Posterior cingulate gyrus (tissue), 11 donors: ENCODE measurements around the gene CLDN9.
A peak's percentile ranks its signal among the peaks of the same experiment; 100 is the strongest.

Experiments
- DNase-seq, 10 donors: peaks; one replicate each; pipeline versions ENCODE4 v3.0.0 to v3.0.0-alpha.2; 2020 to 2021; ENCODE audit warnings: mixed read lengths in 3 of 10
- intact Hi-C: fragments of 100-400 bp; cut with DNase I; formaldehyde crosslinking; loops from one replicate; pipeline ENCODE4 v1.15.1; 2023

Gene CLDN9

DNA sequence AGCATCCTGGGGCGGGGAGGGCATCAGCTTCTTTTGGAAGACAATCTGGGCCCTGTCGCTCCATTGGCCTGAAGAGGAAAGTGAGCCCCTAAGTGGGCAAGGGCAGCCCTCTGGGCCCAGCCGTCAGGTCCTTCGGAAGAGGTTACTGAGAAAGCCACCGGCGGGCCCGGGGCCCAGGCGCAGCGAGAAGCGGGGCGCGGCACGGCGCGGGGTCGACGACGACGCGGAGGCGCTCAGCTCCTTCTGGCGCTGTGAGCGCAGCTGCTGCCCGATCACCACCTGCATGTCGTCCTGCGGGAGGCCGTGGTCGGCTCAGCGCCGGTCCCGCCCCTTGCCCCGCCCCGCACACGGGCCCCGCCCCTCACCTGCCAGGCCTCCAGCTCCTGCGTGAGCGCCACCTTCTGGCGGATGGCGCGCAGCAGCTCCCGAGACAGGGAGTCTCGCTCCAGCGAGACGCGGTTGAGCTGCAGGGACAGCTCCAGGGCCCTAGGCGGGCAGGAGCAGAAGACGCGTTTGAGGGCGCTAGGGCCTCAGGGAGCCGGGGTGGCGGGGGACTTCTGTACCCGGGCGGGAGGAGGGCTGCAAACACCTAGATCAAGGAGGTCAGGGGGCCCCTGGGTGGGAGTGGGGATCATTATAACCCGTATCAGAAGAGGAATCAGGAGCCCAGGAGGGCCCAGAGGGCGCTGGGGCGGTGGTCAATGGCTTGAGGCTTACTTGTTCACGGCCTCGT lies 15.4 kb downstream of the CLDN9 start:
- DNase-seq = peak; percentile 51 to 97 (median 85)
- intact Hi-C loops = no loop called here

DNA sequence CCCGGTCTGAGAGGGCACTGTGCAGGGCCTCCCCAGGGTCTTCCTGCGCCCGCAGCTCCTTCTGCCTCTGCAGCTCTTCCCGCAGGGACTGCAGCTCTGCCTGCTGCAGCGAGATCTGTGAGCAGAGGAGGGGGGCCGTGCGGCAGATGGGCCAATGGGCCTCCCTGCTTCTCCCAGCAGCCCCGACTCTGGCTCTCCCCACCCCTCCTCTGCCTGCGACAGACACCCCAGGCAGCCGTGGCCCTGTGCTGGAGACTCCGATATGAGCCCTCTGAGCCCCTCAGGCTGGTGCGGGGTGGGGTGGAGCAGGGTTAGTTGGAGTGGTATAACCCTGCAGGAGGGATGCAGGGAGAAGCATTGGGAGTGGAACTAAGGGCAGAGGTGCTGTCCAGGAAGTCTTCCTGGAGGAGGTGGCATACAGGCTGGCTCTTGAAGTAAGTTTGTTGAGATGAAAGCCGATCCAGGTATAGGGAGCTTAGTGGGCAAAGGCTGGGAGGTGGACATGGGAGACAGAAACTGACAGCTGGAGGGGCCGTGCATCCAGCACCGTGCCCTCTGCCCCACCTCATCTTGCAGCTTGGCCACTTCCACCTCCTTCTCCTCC lies 16.1 kb downstream of the CLDN9 start:
- peak in 3 of 10 donors; percentile 3 to 88 (median 52) for DNase-seq
- intact Hi-C loops = no loop called here

DNA sequence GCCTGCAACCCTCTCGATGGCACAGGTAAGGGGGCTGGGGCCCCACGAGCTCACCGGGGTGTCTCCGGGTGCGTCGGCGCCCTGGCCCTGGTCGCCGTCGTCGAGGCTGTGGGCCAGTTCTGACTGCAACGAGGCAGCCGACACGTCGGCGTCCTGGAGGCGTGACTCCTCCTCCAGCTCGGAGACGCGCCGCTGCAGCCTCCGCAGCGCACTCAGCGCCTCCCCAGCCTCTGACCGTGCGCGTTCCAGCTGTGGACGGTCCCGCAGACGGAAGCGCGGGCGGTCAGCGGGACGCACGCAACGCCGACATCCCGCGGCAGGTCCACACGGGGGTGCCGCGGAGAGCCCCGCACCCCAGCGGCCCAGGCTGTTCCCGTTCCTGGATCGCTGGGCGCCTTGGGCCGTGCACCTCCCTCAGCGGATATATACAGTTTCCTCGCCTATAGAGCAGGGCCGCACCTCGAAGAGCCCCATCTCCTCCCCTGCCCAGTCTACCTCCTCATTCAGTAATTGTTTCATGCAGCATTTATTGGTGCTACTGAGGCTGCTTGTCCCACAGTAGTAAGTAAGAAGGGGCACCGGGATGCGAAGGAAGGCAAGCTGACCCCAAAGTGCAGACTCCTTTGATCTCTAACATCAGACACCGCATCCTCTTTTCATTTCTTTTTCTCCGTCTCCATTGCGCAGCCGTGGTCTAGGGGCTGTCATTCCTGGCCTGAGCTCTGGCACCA lies 16.9 kb downstream of the CLDN9 start:
- DNase-seq = peak in 1 of 10 donors; percentile 90
- intact Hi-C loops = no loop called here

DNA sequence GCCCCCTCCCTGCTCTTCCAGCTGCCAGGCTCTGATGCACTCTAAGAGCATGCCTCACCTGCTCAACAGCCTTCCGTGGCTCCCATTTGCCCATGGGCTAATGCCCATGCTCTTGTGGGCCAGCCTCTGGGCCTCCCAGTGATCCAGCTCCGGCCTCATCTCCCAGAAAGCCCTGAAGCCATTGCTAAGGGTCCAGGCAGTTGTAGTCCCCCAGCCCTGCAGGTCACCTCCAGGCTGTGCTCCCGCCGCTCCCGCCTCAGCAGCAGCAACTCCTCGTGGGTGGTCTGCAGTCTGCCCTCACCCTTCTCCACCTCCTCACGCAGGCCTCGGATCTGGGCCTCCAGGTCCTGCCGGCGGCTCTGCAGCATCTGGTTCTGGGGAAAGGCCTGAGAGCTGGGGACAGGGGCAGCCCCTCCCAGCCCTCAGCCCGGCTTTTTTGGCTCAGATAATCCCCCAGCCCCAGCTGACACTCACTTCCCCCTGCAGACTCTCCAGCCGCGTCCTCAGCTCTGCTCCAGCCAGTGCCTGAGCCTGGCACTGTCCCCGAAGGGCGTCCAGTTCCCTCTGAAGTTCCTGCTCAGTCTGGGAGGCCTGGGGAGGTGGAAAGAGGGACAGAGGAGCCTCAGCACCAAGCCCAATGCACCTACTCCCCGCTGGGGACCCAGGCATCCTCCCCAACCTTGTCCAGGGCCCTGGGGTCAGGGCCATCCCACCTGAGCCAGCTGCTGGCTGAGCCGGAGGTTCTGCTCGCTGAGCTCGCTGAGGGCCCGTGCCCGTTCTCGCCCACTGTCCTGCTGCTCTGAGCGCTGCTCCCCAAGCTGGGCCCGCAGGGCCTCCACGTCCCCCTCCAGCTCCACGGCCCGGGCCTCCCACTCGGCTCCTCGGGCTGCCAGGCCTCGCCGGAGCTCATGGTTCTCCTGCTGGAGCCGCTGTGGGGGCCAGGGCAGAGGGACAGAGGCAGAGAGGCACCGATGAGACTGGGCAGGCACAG lies 17.8 kb downstream of the CLDN9 start:
- DNase-seq = no peak
- intact Hi-C loops = no loop called here

DNA sequence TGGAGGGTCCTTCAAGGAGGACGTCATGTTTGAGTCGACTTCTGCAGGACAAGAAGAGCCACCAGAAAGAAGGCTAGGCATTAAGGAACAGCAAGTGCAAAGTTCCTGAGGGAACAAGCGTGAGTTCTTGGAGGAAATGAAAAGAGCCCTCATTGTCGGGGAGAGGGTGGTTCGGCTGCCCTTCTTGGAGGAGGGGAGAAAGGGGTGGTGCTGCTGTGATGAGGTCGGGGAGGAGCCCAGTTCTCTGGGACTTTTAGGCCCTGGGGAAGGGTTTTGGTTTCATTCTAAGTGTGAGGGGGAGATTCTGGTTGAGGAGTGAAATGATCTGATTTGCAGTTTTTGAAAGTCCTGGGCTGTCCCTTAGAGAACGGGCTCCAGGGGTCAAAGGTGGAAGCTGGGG lies 19.9 kb downstream of the CLDN9 start:
- no peak for DNase-seq
- intact Hi-C loops = no loop called here

DNA sequence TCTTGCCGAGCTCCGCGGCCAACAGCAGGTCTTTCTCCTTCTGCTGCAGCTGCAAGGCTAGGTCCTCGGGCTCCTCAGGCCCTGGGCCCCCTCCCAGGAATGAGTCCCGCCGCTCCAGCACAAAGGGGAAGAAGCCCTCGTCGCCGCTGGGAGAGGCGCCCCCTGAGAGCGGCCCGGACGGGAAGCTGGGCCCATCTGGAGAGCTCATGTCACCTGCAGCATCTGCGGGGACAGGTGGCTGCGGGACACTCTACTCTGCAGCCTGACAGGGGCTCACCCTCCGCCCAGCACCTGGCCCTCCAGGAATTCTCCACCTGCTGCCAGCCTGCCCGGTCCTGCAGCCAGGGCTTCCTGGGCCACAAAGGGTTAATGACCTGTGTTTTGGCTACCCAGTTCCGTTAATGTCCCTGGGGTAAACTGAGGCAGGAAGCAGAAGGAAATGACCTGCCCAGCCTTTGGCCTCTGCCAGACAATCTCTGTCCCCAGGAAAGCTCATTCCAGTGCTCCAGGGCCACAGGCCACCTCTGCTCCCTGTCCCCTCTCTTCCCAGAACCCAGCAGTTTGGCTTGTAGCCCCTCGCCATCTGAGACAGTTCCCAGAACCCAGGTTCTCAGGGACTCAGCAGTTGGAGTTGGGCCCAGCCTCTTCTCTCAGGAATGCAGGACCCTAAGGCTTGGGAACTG lies 22.7 kb downstream of the CLDN9 start:
- intact Hi-C loops = no loop called here
- DNase-seq = no peak

DNA sequence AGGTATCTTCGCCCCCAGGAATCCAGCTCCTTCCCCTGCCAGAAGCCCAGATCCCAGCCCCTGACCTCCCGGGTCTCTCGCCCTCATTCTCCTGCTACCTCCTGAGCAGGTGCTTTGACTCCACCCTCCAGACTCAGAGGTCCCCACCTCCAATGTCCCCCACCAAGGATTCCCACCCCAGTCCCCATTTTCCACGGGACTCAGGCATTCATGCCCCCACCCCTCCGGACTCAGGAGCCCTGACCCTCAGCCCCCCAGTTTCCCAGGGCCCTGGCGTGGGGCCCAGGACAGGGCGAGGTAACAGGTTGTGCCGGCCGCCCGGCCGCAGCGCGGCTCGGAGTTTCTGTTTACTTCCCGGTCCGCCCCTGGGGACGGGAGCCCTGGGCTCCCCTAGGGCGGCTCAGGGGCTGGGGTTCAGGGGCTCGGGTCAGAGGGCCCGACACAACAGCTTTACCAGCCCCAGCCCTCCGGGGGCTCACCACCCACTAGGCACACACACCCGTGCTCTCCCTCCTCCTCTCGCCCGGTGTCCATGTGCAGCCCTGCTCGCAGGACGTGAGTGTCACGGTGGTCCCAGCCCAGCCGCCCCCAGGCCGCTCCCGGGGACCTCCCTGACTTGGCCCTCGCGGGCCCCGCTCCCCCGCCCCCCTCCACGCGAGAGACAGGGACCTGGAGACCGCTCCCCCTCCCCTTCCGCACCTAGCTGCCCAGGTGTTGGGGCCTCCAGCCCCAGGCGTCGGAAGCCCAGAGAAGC lies 23.4 kb downstream of the CLDN9 start:
- no peak for DNase-seq
- intact Hi-C loops = no loop called here

DNA sequence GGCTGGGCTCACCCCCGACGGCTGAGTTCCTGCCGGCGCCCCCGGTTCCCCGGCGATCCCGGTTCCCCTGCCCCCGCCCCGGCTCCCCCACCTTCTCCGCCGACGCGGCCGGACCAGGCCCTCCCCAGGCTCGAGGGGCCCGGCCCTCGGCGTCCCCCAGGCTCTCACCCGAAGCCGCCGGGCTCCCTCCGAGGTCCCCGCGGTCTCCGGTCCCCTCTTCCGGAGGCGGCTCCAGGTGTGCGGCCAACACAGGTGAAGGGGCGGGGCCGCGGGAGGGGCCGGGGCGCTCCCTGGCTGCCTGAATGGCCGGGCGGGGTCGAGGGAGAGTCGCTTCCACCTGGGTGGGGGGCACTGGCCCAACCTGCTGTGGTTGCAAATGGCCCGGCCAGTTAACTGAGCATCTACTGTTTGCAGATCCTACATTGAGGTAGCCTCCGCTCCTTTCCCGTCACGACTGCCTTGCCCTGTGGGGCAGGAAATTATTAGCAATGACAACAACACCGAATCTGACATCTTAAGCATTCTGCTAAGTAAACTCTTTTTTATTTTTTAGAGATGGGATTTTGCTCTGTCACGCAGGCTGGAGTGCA lies 24.1 kb downstream of the CLDN9 start, which contains the start of gene BICDL2:
Gene BICDL2, minus strand, starts transcription at position 219 of the 590 bp plus-strand sequence. CDS start 1,448 bp downstream, outside the sequence.
- no peak for DNase-seq
- intact Hi-C loops = no loop called here

DNA sequence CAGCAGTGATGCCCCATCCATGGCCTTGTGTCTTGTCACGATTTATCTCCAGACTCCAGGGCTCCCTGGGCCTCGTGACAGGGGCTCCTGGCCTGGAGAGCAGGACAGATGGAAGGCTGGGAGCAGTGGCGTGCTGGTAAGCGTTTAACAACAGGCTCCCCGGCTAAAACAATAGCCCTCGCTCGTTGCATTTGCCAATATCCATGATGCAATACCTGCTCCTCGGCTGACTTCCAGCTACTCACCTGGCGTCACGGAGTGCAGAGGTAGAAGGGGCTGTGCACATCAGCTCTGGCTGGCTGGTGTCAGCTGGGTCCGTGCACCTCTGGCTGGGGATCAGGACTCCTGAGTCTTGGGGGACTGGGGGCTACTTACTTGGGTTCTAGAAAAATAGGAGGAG lies 25.5 kb downstream of the CLDN9 start:
- DNase-seq = no peak
- intact Hi-C loops = no loop called here

DNA sequence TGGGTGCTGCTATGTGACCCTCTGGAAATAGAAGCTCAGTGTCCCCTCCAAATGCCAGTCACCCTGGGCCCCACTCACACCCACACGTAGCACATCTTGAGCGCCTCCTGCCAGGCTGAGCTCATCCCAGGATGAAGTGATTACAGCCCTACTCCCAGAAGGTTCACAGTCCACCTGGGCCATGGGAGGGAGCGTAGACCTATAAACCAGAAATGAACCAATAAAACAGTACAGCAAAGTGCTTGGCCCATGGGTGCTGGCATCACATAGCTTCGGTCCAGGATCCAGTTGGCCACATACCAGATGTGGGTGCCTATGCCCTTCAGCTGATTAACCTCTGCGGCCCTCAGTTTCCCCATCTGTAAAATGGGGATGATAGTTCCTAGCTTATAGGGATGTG lies 26.2 kb downstream of the CLDN9 start:
- intact Hi-C loops = no loop called here
- DNase-seq = no peak

DNA sequence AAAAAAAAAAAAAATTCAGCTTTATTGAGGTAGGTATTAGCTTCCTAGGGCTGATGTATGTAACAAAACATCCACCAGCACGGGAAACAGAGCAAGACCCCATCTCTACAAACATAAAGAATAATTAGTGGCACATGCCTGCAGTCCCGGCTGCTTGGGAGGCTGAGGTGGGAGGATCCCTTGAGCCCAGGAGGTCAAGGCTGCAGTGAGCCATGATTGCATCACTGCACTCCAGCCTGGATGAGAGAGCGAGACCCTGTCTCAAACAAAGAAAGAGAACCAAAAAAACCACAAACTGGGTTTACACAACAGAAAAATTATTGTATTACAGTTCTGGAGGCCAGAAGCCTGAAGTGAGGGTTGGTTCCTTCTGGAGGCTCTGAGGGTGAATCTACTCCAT lies 29.7 kb downstream of the CLDN9 start:
- no peak for DNase-seq
- intact Hi-C loops = no loop called here

DNA sequence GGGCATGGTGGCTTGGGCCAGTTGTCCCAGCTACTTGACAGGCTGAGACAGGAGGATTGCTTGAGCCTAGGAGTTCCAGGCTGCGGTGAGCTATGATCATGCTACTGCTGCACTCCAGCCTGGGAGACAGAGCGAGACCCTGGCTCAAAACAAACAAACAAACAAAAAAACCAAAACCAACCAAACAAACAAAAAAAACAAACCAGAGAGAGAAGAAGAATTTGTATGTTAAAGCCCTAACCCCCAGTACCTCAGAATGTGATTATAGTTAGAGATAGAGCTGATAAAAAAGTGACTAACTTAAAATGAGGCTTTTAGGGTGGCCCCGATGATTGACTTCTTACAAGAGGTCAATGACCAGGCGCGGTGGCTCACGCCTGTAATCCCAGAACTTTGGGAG lies 32.0 kb downstream of the CLDN9 start:
- DNase-seq = no peak
- intact Hi-C loops = no loop called here

DNA sequence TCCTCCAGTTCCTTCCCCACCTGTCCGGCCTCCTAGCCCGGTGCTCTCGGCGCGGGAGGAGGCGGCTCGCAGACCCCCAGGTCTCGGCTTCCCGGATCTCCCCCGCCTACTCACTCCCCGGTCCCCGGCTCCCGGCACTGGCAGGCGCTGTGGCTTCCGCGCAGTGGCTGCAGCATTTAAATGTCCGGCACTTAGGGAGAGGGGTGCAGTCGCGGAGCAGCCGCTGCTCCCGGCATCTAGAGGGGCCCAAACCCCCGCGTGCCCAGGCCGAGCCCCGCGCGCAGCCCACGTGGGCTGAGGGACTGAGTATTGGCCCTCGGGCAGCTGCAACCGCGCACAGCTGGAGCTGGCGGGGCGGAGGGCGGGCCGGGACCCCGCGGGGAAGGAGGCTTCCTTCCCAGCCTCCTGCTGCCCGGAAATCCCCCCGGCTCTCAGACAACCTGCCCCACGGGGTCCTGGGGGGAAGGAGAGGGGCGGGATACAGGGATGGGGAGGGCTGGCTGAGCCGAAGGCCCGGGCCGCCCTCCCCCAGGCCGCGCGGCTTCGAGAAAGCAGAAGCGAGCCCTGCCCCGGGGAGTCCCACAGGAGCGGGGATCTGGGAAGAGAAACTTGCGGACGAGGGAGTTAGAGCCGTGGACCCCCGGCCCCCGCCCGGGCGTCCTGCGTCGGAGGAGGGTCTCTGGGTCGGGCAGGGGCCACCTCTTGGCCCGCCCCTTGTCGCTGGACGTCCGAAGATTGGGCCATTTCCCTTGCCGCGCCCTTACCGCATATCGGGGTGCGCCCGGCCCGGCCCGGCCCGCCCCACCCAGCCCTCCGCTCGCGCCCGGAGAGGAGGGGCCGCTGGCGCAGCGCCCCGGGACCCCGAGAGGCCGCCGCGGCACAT lies 33.3 kb downstream of the CLDN9 start, which contains the start of gene MMP25:
Gene MMP25, plus strand, starts transcription at position 804 of the 883 bp plus-strand sequence. CDS start 357 bp downstream, outside the sequence.
- intact Hi-C loops = no loop called here
- no peak for DNase-seq

DNA sequence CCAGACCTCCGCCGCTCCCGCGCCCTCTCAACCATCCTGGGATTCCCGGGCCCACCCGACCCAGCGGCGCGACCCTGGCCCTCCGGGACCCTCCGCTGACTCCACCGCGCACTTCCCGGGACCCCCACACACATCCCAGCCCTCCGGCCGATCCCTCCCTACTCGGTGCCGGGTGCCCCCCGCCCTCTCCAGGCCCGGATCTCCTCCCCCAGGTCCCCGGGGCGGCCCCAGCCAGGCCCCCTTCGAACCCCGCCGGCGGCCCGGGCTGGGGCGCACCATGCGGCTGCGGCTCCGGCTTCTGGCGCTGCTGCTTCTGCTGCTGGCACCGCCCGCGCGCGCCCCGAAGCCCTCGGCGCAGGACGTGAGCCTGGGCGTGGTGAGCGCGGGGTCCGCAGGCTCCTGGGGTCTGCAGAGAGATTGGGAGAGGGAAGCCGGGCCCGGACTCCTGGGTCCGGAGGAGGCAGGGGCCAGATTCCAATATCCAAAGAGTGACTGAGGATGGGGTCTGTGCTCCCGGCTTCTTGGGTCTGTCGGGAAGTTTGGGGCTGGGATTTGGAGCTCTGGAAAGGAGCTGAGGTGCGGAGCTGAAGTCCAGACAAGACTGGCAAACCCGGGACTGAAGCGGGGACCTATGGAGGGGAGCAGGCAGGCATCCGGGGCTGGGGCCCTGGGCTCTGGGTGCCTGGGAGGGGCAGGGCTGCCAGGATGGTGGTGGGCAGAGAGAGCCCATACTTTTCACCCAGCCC lies 34.1 kb downstream of the CLDN9 start:
- intact Hi-C loops = no loop called here
- DNase-seq = no peak

DNA sequence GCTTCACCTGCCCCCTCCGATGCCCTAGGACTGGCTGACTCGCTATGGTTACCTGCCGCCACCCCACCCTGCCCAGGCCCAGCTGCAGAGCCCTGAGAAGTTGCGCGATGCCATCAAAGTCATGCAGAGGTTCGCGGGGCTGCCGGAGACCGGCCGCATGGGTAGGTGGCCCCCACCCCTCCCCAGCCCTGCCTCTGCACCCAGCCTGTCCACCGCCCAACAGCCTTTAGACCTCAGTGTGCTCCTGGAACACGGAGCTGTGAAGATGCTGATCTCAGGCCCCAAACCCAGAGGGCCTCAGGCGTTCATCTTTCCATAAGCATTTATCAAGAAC lies 34.6 kb downstream of the CLDN9 start:
- intact Hi-C loops = no loop called here
- no peak for DNase-seq

DNA sequence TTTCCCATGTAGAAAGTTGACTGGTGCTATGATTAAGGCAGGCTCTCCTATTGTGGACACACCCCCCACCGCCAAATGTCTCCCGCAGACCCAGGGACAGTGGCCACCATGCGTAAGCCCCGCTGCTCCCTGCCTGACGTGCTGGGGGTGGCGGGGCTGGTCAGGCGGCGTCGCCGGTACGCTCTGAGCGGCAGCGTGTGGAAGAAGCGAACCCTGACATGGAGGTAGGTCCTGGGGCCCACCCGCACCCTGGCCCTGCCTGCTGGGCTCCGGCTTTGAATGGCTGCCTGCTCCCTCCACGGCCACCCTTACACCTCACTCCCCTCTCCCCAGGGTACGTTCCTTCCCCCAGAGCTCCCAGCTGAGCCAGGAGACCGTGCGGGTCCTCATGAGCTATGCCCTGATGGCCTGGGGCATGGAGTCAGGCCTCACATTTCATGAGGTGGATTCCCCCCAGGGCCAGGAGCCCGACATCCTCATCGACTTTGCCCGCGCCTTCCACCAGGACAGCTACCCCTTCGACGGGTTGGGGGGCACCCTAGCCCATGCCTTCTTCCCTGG lies 37.3 kb downstream of the CLDN9 start:
- intact Hi-C loops = no loop called here
- no peak for DNase-seq

DNA sequence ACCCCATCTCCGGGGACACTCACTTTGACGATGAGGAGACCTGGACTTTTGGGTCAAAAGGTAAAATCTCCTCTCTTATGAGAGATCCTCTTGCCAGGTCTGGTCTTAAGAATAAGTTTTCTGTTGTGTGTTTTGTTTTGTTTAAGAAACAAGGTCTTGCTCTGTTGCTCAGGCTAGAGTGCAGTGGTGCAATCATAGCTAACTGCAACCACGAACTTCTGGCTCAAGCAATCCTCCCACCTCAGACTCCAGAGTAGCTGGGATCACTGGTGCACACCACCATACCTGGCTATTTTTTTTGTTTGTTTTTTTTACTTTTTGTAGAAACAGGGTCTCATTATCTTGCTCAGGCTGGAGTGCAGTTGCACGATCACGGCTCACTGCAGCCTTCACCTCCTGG lies 37.8 kb downstream of the CLDN9 start:
- no peak for DNase-seq
- intact Hi-C loops = no loop called here
